NCI-H2171 (cell line): ENCODE results near the gene EIF4A2.
A peak's percentile ranks its signal among the peaks of the same experiment; 100 is the strongest.
"Not testable (repeated sequence)": the region's sequence is repeated elsewhere in the genome, so short reads cannot be mapped to it uniquely, and the experiment has no call there.

Experiments used
- DNase-seq: peaks from one replicate; lab custom pipeline; 2025; lab: John Stamatoyannopoulos, UW

EIF4A2 gene

GRCh38 chr3:186784820-186785494 lies 1.6 kb downstream of the EIF4A2 start:
- no peak for DNase-seq

DNA sequence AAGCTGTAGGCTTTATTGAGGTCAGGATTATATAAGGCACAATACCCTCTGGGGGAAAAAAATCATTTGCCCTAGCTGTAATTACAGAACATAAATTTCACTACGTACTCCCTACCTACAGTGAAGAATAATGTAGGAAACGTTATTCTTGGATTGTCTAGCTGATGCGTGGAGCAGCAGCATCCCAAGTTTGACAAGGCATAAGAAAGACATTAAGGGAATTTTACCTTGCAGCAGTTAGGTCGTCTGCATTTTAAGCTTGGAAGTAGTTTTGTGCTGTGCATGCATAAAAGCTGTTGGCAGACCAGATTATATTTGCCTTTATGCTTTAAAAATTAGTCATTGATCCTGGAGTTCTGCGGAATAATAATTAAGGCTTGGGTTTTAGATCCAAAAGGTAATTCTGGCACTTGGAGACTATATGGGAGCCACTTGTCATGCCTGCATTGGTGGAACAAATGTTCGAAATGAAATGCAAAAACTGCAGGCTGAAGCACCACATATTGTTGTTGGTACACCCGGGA lies 2.2 kb downstream of the EIF4A2 start:
- DNase-seq = no peak

DNA sequence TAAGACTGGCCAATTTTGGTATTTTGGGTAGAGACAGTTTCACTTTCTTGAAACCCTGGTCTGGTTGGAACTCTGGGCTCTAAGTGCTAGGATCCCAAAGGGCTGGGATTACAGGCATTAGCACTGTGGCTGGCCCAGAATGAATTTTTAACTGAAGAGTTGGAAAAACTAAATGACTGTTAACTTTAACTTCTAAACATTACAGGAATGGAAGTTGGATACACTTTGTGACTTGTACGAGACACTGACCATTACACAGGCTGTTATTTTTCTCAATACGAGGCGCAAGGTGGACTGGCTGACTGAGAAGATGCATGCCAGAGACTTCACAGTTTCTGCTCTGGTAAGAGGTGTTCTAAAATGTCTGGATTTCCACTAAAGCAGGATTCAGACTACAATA lies 3.5 kb downstream of the EIF4A2 start:
- DNase-seq = no peak

- no peak for DNase-seq
These were observed 4.5 kb downstream of the EIF4A2 start for GRCh38 chr3:186787642-186788481.

DNA sequence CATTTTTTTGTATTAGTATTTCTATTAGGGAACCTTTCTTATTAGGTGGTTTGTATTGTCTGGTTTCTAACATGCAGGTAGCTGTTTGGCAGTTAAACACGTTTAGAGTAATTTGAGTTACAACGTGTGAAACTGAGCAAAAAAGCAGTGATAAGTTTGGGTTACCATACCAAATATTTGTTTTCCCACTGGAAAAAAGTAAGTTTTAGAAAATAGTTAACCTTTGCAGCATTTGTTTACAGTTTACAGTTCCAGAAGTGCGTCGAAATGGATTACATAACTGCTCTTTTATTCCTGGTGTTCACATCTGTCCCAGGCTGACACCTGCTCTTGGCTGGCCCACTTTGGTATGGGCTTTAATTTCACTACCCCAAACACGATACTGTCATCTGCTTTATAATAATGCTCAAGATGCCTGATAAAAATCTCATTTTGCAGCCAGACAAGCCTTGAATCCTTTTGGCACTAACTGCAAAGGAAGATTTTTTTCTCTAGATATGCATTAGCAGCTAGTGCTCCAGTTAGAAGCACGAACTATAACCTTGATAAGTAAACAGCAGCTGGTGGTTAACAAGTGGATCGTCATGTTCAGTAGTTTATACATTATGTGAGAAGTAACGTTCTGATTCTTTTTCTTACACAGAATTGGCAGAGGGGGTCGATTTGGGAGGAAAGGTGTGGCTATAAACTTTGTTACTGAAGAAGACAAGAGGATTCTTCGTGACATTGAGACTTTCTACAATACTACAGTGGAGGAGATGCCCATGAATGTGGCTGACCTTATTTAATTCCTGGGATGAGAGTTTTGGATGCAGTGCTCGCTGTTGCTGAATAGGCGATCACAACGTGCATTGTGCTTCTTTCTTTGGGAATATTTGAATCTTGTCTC lies 5.3 kb downstream of the EIF4A2 start:
- no peak for DNase-seq

GRCh38 chr3:186789554-186790260 lies 6.3 kb downstream of the EIF4A2 start:
- DNase-seq = no peak

GRCh38 chr3:186790261-186790981 lies 7.0 kb downstream of the EIF4A2 start:
- DNase-seq = no peak

DNA sequence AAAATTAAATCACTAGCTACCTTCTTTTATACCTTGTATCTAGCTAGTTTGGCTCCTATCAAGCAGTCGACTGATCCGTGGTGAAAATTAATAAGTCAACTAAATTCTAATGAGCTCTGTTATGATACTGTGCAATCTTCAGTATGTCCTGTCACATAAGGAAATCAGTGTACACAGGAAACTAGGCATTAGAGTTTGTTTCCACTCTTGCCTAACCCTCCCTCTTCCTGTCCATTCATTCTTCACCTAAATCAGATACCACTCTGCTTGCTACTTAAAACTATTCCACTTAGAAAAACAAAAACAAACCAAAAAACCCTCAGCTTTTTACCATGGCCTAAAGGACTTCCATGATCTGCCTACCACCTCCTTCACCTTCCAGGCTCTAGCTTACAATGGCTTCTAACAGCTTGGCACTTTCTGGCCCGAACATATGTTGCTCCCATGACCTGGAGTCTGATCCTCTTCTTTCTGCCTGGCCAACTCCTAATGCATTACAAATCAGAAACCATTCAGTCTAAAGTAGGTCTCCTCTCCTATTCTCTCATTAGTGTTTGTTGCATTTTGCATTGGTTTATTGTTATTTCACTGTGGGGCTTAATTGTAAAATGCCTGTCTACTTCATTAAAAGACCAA lies 15.0 kb downstream of the EIF4A2 start:
- no peak for DNase-seq

DNA sequence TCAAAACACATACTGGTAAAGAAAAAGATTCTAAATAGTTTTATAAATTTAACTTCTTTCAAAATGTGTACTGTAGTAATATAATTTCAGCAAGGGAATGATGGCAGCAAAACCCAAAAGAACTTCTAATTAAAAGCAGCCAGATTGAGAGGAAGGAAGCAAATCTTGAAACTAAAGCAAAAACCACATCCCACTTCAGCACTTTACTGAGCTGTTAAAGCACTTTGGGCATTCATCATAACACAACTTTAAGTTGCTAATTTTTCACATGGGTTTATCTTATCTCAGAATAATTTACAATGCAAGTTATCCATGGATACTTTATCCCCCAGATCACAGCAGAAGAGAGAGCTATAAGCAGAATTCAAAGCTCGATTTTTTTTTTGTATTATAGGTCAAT lies 16.9 kb downstream of the EIF4A2 start:
- DNase-seq = no peak

GRCh38 chr3:186802701-186803100 lies 19.3 kb downstream of the EIF4A2 start:
- DNase-seq = no peak

- not testable (repeated sequence) for DNase-seq
These were observed 20.1 kb downstream of the EIF4A2 start for GRCh38 chr3:186803447-186803846.

GRCh38 chr3:186806089-186807055 lies 23.0 kb downstream of the EIF4A2 start, which contains the start of gene RFC4:
Gene RFC4, minus strand, starts transcription at chr3:186806482. Its CDS starts 1,769 bp downstream, at chr3:186804713.
- peak; percentile 78 for DNase-seq

DNA sequence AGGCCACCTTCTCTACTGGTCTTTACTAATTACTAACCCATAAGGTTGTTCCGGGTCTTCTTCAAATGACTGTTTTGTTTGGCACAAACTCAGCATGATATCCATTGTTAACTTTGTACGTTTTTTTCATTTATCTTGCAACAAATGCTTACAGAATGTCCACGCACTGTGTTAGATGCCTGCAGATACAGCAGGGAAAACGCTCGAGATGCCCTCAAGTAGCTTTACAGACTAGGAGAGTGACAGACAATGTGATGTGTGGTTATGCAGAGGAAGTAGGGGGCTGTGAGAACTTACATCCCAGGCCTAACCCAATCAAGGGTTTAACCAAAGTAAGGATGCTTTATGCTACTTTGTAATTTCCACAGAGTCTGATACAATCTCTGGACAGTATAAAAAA lies 23.9 kb downstream of the EIF4A2 start:
- no peak for DNase-seq

GRCh38 chr3:186810336-186810996 lies 27.1 kb downstream of the EIF4A2 start:
- DNase-seq = no peak

DNA sequence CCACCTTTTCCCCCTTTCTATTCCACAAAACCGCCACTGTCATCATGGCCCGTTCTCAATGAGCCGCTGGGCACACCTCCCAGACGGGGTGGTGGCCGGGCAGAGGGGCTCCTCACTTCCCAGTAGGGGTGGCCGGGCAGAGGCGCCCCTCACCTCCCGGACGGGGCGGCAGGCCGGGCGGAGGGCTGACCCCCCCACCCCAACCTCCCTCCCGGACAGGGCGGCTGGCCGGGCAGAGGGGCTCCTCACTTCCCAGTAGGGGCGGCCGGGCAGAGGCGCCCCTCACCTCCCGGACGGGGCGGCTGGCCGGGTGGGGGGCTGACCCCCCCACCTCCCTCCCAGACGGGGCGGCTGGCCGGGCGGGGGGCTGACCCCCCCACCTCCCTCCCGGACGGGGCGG lies 27.9 kb downstream of the EIF4A2 start:
- not testable (repeated sequence) for DNase-seq

DNA sequence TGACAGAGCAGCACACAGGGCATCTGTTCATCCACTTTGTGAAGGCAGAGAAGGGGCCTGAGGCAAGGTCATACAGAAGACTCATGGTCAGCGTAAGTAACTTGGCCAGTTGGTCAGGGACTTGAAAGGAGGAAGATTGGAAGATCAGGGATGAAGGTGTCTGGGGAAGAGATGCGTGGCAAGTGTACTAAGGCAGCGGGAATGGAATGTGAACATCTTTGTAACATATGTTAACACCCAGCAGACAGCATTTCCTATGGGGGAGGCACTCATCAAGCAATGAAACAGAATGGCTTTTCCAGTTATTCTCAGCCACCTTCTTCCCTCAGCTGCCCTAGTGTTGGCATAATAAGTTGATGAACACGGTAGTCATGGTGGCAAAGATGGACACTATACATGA lies 30.7 kb downstream of the EIF4A2 start:
- DNase-seq = no peak

GRCh38 chr3:186815435-186815834 lies 32.1 kb downstream of the EIF4A2 start:
- DNase-seq = no peak

- no peak for DNase-seq
These were observed 35.1 kb downstream of the EIF4A2 start for GRCh38 chr3:186818516-186818915.

DNA sequence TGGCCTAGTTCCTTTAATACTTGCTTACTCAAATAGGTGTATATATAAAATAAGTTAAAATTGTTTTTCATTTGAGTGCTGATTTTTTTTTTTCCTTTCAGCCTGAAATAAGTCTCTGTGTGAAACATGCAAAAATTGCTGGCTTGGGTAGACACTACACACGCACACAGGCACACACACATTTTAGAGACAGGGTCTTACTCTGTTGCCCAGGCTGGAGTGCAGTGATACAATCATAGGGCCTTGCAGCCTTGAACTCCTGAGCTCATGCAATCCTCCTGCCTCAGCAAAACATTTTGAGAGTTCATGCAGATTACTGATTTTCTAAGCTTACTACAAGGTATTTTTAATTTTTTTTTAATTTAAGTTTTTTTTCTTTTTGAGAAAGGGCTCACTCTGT lies 35.6 kb downstream of the EIF4A2 start:
- DNase-seq = no peak
